HG03060 (cell line): Measurements from ENCODE around the gene AP2M1.
"Not testable (repeated sequence)": the region's sequence is repeated elsewhere in the genome, so short reads cannot be mapped to it uniquely, and the experiment has no call there.

Experiments
- ATAC-seq: cut with Tn5 transposase; IDR thresholded peaks from one replicate; pipeline ENCODE4 v1.9.1; 2021; ENCODE audit warnings: low read depth, moderate number of reproducible peaks; ENCODE audit not compliant: unreplicated experiment

AP2M1 gene

GRCh38 chr3:184156522-184156955 lies 18.1 kb upstream of the AP2M1 start:
- ATAC-seq: no peak

DNA sequence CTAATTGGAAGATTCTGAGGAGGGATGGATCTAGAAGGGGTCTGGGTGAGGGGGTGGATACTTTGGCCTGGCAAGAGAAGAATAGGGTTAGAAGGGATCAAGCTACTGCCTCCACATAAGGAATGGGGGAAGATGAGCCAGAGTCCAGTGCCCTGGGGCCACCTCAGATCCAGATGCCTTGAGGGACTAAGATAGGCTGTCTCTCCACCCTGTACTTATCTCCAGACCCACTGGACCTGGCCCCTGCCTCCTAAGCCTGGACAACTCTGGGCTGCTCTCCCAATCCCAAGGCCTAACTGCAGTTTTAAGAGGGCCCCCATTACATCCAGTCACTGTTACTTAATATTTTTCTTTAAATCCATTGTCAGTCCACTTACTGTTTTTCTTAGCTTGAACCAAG lies 17.4 kb upstream of the AP2M1 start:
- no peak for ATAC-seq

DNA sequence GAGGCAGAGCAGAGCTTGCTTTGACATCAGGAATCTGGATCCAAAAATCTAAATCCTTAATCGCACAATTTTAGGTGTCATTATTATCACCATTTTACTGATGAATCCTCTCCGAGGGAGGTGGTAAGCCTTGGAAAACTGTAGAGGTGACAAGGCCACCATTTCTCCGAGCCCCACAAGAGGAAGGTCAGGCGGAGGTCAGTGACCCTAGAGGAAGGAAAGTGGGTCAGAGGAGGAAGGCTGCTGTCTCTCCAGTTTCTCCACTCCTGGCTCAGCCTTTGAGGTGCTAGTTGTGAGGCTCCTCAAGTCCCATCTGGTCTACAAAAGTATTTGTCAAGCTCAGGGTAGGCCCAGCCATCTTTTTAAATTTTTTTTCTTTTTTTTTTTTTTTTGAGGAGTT lies 16.3 kb upstream of the AP2M1 start:
- no peak for ATAC-seq

DNA sequence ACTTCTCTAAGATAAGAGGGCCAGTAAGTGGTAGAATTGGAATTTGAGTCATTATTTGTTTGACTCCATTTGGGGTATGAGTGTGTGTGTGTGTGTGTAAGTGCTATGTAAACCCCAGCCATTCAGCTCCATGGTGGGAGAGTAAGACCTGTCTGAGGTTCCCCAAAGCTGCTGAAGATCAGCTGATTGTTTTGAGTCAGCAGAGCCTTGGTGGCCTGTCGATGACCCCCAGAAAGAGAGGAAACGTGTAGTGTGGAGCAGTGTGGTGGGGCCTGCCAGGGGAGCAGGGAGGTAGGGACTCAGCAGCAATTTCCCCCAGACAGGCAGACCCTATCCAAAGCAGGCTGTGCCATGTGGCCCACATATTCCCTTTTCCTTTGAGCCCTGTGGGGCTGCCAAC lies 14.2 kb upstream of the AP2M1 start:
- ATAC-seq: peak; percentile 35

GRCh38 chr3:184162571-184163070 lies 12.0 kb upstream of the AP2M1 start:
- not testable (repeated sequence) for ATAC-seq

DNA sequence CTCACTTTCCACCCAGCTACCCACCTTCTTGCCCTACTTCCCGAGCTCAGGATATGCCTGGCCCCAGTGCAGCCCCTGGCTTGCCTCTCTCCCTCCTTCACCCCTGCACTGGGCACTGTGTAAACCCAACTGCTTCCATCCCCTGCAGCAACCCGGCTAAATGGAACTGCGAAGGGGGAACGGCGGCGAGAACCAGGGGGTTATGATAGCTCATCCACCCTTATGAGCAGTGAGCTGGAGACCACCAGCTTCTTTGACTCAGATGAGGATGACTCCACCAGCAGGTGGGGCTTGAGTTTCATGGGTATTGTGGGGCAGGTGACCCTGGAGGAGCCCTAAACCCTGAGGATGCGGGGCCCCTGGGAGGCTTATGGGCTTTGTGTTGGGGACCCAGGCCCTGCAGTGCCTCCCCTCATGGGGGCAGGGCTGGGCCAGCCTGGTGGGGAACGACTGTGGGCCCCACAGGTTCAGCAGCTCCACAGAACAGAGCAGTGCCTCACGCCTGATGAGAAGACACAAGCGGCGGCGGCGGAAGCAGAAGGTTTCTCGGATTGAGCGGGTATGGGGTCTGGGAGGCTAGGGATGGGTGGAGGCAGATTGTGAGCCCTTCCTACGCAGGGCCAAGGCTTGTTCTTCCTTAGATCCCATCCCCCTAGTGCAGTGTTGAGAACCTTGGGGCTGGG lies 9.9 kb upstream of the AP2M1 start:
- ATAC-seq: no peak

DNA sequence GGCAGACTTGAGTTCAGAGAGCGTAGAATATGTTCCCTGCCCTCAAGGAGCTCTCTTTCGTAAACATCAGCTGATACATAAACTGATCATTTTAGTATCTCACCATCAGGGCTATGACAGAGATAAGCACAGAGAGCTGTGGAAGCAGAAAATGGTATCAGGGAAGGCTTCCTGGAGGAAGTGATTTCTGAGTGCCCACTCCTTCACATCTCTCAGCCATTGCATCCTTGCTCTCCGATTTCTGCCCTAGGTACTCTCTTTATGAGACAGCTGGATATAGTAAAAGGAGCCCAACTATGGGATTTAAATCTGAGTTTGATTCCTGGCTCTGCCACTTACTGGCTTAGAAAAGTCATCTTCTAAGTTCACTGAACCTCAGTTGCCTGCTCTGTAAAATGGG lies 9.1 kb upstream of the AP2M1 start:
- no peak for ATAC-seq

DNA sequence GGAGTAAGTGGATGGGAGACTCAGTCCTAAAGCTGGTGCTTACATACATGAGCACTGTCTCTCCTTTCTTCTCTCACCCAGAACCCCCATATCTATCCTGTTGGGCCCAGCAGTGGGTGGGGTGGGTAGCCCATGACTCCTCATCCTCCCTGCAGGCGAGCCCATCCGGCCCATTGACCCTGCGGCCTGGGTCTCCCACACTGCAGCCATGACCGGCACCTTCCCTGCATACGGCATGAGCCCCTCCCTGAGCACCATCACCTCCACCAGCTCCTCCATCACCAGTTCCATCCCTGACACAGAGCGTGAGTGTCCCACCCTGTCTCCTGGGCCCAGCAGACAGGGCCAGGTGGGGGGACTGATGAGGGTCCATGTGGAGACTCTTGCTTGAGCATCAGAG lies 8.0 kb upstream of the AP2M1 start:
- ATAC-seq: no peak

DNA sequence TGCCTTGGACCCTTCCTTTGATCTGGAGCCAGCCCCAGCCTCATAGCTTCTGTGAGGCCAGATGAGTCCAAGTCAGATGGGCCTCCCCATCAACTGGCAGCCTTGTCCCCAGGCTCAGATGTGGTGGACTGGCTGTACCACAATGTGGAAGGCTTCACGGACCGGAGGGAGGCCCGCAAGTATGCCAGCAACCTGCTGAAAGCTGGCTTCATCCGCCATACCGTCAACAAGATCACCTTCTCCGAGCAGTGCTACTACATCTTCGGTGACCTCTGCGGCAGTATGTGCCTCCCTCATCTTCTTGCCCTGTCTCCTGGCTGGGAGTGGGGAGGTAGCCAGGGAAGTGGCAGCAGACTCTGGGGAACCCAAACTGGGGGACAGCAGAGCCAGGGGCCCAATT lies 6.9 kb upstream of the AP2M1 start:
- ATAC-seq: no peak

- no peak for ATAC-seq
These were observed 6.1 kb upstream of the AP2M1 start for GRCh38 chr3:184168363-184169120.

DNA sequence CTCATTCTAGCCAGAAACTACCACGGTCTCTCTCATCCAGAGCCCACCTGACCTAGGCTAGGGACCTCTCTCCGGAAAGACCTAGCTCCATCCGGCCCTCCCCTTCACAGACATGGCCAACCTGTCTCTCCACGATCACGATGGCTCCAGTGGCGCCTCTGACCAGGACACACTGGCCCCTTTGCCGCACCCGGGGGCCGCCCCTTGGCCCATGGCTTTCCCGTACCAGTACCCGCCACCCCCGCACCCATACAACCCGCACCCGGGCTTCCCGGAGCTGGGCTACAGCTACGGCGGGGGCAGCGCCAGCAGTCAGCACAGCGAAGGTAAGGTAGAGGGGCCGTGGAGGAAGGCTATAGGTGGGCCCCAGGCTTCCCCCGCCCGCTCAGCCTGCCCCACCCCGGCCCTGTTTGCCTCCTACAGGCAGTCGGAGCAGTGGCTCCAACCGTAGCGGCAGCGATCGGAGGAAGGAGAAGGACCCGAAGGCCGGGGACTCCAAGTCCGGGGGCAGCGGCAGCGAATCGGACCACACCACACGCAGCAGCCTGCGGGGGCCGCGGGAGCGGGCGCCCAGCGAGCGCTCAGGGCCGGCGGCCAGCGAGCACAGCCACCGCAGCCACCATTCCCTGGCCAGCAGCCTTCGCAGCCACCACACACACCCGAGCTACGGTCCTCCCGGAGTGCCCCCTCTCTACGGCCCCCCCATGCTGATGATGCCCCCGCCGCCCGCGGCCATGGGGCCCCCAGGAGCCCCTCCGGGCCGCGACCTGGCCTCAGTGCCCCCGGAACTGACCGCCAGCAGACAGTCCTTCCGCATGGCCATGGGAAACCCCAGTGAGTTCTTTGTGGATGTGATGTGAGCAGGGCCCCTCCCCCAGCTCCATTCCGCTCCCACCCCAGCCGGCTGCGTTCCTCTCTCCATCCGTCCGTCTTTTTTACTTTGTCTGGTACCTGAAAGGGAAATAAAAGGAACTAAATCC lies 4.5 kb upstream of the AP2M1 start:
- no peak for ATAC-seq

DNA sequence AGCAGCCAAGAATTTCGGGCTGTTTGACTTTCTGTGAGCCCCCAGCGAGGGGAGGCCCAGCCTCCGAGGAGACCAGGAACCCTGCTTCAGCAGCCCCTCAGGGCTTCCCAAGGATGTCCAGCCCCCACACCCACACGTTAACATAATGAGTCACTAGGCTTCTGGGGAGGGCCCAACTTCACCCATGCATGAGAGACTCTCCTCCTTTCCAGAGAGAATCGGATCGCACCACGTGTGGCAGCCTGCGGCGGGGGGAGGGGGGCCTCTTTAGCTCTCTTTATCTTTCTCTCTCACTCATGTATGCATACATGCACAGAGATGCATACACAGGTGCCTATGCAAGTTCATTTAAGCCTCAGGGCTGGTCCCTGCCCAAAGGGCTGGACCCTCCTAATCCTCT lies 3.1 kb upstream of the AP2M1 start:
- no peak for ATAC-seq

DNA sequence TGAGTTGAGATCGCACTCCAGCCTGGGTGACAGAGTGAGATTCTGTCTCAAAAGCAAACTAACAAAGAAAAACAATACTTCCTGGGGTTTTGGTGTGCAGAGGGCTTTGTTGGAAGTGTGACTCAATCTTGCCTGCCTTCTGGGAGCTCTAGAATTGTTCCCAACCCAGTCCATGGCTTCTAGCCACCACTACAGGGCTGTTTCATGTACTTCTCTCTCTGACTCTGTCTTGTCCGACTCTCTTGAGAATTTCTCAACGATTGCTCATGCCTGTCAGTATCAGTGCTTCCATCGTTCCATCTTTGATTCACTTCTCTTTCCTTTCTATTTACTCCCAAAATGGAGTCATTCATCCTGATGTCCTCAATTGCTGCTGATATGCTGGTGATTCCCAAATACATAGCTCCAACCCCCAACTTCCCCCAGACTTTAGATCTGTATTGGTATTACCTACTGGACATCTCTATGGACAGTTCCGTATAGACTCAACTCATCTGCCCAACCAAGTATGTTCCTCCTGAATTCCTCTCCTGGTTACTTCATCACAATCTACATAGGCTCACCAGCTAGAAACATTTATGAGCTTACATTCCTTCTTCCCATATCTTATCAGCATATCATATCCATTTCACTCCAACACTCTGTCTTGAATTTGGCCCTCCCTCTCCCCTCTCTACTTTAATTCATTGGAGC lies 1.8 kb upstream of the AP2M1 start:
- no peak for ATAC-seq

DNA sequence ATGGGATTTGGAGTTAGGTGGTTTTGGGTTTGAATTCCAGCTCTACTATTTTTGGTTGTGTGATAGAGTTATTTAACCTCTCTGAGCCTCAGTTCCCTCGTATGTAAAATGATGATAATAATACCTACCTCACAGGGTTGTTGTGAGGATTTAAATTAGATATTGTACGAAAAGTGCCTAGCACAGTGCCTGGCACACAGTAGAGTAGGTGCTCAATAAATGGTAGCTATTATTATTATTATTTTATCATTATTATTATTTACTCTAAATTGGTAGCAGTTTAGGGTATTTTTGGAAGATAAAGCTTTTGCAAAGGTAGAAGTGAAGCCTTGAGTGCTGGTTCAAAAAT lies 1.3 kb upstream of the AP2M1 start:
- no peak for ATAC-seq

DNA sequence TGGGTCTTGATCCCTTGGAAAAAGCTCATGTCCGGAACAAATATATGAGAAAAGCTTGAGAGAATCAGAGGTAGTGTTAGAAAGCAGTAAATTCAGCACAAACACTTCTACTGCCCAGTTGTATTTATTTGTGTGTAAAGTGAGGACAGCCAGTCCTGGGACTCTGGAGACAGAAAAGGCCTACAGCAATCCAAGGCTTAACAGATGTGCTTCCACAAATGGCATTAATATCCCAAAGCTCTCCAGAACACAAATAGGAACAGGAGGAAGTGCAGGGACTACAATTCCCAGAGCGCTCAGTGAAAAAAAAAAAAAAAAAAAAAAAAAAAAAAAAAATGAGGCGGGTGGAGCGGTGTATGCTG lies 390 bp upstream of the AP2M1 start:
- ATAC-seq: no peak

DNA sequence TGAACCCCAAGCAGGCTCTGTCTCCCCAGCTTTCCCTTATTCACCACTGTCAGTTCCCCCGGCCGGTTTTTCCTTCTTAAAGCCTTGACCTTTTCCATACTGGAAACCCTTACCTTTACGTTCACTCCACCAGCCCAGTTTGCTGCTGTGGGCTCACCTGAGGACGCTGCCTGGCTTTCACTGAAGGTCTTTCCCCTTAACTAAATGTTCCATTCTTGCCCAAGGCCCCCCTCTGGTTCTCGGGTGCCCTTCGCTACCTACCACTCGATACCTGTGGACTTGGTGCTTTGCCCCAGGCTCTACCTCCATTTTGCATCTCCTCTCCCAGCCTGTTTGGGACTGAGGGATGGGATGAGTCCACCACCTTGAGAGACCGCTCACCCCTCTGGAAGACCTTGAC lies 851 bp downstream of the AP2M1 start:
- no peak for ATAC-seq

DNA sequence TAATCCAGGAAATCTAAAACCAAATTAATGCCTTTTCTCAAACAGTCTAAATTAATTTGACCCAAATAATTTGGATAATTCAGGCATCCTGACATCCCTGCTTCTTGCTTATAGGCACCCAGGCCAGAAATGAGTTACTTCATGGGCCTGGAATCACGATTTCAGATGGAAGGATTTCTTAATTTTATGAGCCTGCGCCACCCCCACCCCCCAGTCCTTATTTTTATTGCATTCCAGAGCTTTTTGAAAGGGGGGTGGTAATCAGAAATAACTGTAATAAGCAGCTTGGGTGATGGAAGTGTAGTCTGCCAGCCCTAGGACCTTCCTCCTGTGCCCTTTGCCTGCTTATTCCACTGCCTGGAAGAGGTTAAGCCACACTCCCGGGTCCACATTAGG lies 1.3 kb downstream of the AP2M1 start:
- ATAC-seq: no peak

DNA sequence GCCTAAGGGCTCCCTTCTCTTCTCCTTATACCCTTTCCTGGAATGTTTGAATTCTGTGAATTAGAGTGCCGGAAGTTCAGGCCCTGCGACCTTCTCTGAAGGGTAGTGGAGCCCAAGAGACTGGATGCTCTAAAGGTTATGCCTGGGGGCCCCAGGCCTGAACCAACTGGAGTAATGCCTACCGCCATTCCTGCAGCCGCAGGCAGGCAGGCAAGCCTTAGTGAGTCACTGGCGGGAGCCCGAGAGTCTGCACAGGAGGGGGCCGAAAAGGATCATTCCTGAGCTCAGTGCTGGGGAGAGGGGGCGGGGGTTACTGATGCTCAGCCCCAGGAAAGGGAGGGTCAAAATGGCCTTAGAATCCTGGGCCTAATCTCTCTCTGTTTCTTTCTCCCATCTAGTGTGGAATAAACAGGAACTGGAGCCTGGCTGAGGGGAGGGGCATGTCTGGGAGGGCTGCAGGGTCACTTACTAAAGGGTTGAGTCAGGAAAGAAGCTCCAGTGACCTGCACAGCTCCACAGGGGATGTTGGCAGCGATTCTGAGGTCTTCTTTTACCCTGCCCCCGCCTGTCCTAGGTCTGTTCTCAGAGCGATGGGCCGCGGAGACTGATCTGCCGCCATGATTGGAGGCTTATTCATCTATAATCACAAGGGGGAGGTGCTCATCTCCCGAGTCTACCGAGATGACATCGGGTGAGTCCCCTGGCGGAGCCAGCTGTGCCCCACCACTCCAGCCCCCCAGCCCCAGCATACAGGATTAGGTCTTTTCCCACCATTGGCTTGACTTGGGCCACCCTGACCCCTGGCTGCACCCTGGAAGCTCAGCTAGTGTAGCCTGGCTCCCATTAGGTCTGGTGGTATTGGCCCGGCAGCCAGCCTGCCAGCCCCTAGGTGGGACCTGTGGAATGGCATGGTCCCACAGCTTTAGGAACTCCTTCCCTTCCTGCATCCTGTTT lies 2.0 kb downstream of the AP2M1 start:
- no peak for ATAC-seq

DNA sequence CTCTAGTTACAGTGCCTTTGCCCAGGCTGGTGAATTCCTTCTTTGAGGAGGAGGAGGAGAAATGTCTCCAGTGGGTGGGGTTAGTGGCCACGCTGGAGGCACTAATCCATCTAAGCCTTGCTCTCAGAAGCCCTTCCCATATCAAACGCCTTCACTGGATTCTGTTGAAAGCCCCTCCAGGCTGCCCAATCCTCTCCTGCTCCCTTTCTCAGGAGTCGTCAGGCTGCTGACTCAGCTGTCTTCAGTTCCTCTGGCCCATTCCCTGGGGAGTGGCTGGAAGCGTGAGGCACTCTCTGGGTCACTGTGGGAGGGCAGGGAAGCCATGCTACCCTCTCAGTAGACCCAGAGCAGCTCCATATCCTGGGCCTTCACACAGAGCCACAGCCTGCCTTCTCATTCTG lies 2.7 kb downstream of the AP2M1 start:
- ATAC-seq: no peak
